Naive thymus-derived CD4-positive, alpha-beta T cell (primary cell): Measurements from ENCODE around the gene WDSUB1. TPM values are rescaled to one million over a fixed set of nuclear protein-coding genes. Genes with fewer than 3 reads are reported as not detected.

Experiments used
- ATAC-seq: fragments of 150-1000 bp; cut with Tn5 transposase; 2 replicates; pipeline ENCODE4 v1.10.0; 2021; ENCODE audit warnings: mild to moderate bottlenecking, moderate library complexity
- CTCF ChIA-PET: fragments of 350-600 bp; sonication (Branson Sonifier 250); formaldehyde crosslinking; loops from one replicate; lab custom pipeline; 2021; ENCODE audit warnings: antibody characterized with exemption; lab: Charles Lee
- POLR2A ChIA-PET: fragments of 350-600 bp; sonication (Branson Sonifier 250); formaldehyde crosslinking; loops from one replicate; lab custom pipeline; 2021; ENCODE audit warnings: antibody characterized with exemption, inconsistent platforms; lab: Charles Lee
- DNase-seq, 9 donors: peaks; one replicate each; pipeline versions ENCODE4 v3.0.0 to v3.0.0-alpha.2; 2020 to 2022; ENCODE audit warnings: mixed read lengths in 1 of 9
- H3K27ac ChIP-seq: one replicate; pipeline ENCODE4 v1.7.0; 2013; ENCODE audit warnings: mild to moderate bottlenecking, low read depth, low read length, moderate library complexity
- H3K27me3 ChIP-seq, 2 donors: one replicate each; pipeline ENCODE4 v1.7.0; 2013; ENCODE audit warnings: low read length in 2 of 2, mild to moderate bottlenecking in 2 of 2, moderate library complexity in 2 of 2; ENCODE audit not compliant: control insufficient read depth in 2 of 2, insufficient read depth in 2 of 2
- H3K36me3 ChIP-seq, 3 experiments: 1 replicate in 2 of 3; 2 replicates in 1 of 3; pipeline ENCODE4 v1.7.0; 2013; ENCODE audit warnings: low read length in 3 of 3, mild to moderate bottlenecking in 3 of 3, moderate library complexity in 1 of 3; ENCODE audit not compliant: insufficient read depth in 3 of 3, control insufficient read depth in 2 of 3
- H3K4me1 ChIP-seq, 2 donors: one replicate each; pipeline ENCODE4 v1.7.0; 2013; ENCODE audit warnings: low read length in 2 of 2, mild to moderate bottlenecking in 2 of 2, moderate library complexity in 1 of 2; ENCODE audit not compliant: control insufficient read depth in 2 of 2, insufficient read depth in 2 of 2
- H3K4me3 ChIP-seq: 2 replicates; pipeline ENCODE4 v1.7.0; 2013; ENCODE audit warnings: mild to moderate bottlenecking, low read length
- H3K9me3 ChIP-seq, 3 experiments: 1 replicate in 2 of 3; 2 replicates in 1 of 3; pipeline ENCODE4 v1.7.0; 2013; ENCODE audit warnings: low read length in 3 of 3; ENCODE audit not compliant: control insufficient read depth in 2 of 3
- H3K27ac Mint-ChIP-seq, 9 donors: one replicate each; pipeline ENCODE4 v1.8.0; 2020 to 2022; ENCODE audit warnings: mixed read lengths in 9 of 9, mild to moderate bottlenecking in 8 of 9, moderate library complexity in 5 of 9, inconsistent platforms in 2 of 9
- H3K27me3 Mint-ChIP-seq, 5 donors: one replicate each; pipeline ENCODE4 v1.8.0; 2021 to 2022; ENCODE audit warnings: mixed read lengths in 5 of 5, mild to moderate bottlenecking in 1 of 5
- H3K36me3 Mint-ChIP-seq, 5 donors: one replicate each; pipeline ENCODE4 v1.8.0; 2020 to 2022; ENCODE audit warnings: mixed read lengths in 5 of 5, mild to moderate bottlenecking in 3 of 5, inconsistent platforms in 1 of 5
- H3K4me1 Mint-ChIP-seq, 7 donors: one replicate each; pipeline ENCODE4 v1.8.0; 2020 to 2022; ENCODE audit warnings: mixed read lengths in 7 of 7, mild to moderate bottlenecking in 3 of 7, inconsistent platforms in 1 of 7
- H3K4me3 Mint-ChIP-seq, 10 donors: one replicate each; pipeline ENCODE4 v1.8.0; 2020 to 2022; ENCODE audit warnings: mild to moderate bottlenecking in 10 of 10, mixed read lengths in 10 of 10, moderate library complexity in 6 of 10, inconsistent platforms in 2 of 10
- H3K9me3 Mint-ChIP-seq, 11 donors: one replicate each; pipeline ENCODE4 v1.8.0; 2020 to 2022; ENCODE audit warnings: mixed read lengths in 11 of 11, mild to moderate bottlenecking in 4 of 11, inconsistent platforms in 1 of 11, moderate library complexity in 1 of 11
- intact Hi-C, 2 donors: fragments of 100-400 bp; cut with micrococcal nuclease; formaldehyde crosslinking; loops; one replicate each; pipeline ENCODE4 v1.15.1; 2023
- polyA plus RNA-seq, 2 donors: library from polyadenylated mRNA; unstranded; fragments of 300-500 nt; fragmentation: Illumina TruSeq; gene quantifications; one replicate each; pipeline ENCODE4 v1.2.3, GENCODE V29; 2021
- total RNA-seq, 6 experiments: library from RNA in 5 of 6; stranded (reverse) in 5 of 6; gene quantifications; 1 replicate in 5 of 6; 2 replicates in 1 of 6; pipeline ENCODE4 v1.2.3 and lab custom pipeline; 2021 to 2026

WDSUB1 gene
- total and polyA plus RNA-seq, 7 experiments from 2014 or later, result 5.8 to 10.6 (median 7.5) TPM

GRCh38 chr2:159285433-159285832 lies 1.1 kb downstream of the WDSUB1 start:
- H3K9me3 Mint-ChIP-seq, result no peaks in the 10 kb centered on the region
- peaks cover 11 to 29% (median 24%) of the 10 kb centered on the region in 7 donors for H3K4me1 Mint-ChIP-seq
- peak overlapping the region; percentile 64 to 90 (median 85) for H3K4me3 Mint-ChIP-seq
- Histone ChIP-seq H3K9me3 (no peaks in the 10 kb centered on the region), H3K27ac (no peak overlapping the region), H3K27me3 (no peaks in the 10 kb centered on the region), H3K4me3 (no peak overlapping the region), H3K4me1 (peaks cover 2 to 8% of the 10 kb centered on the region in 2 donors), H3K36me3 (peaks cover 0 to 8% (median 0%) of the 10 kb centered on the region in 3 experiments)
- DNase-seq (no peak), ATAC-seq (no peak)
- ChIA-PET CTCF (interaction anchor here (0.7 to 0.8 kb wide), 2 partner anchors 77 to 427 kb away, joined by 3 read pairs; partner anchors contain the start of gene MARCHF7), POLR2A (interaction anchor here (0.9 to 2.8 kb wide), 2 partner anchors 167 to 427 kb away, joined by 3 to 21 read pairs; partner anchors contain the start of gene MARCHF7)
- peaks cover 0 to 13% (median 0%) of the 10 kb centered on the region in 5 donors for H3K36me3 Mint-ChIP-seq
- H3K27me3 Mint-ChIP-seq, result no peaks in the 10 kb centered on the region
- intact Hi-C loops, result loop anchor here (5.0 to 10.0 kb wide), 6 partner anchors 229 to 1959 kb away; no protein-coding TSS in a partner anchor
- H3K27ac Mint-ChIP-seq, result peak overlapping the region in 7 of 9 donors; percentile 34 to 85 (median 54)

GRCh38 chr2:159283529-159283928 lies 3.0 kb downstream of the WDSUB1 start:
- peaks cover 0 to 19% (median 0%) of the 10 kb centered on the region in 5 donors for H3K36me3 Mint-ChIP-seq
- H3K4me1 Mint-ChIP-seq, result peaks cover 6 to 24% (median 19%) of the 10 kb centered on the region in 7 donors
- H3K27me3 Mint-ChIP-seq, result no peaks in the 10 kb centered on the region
- no peak overlapping the region for H3K27ac Mint-ChIP-seq
- Histone ChIP-seq H3K27ac (no peak overlapping the region), H3K4me3 (no peak overlapping the region), H3K4me1 (peaks cover 0 to 6% of the 10 kb centered on the region in 2 donors), H3K36me3 (peaks cover 0 to 8% (median 0%) of the 10 kb centered on the region in 3 experiments), H3K9me3 (no peaks in the 10 kb centered on the region), H3K27me3 (no peaks in the 10 kb centered on the region)
- no peaks in the 10 kb centered on the region for H3K9me3 Mint-ChIP-seq
- DNase-seq (no peak), ATAC-seq (no peak)
- ChIA-PET CTCF (no interaction called here), POLR2A (interaction anchor here (1.2 kb wide), 1 partner anchor 430 kb away, joined by 3 read pairs; no protein-coding TSS in a partner anchor)
- no peak overlapping the region for H3K4me3 Mint-ChIP-seq
- intact Hi-C loops, result loop anchor here (10.0 kb wide), 3 partner anchors 231 to 1961 kb away; no protein-coding TSS in a partner anchor

GRCh38 chr2:159281002-159281401 lies 5.5 kb downstream of the WDSUB1 start:
- Mint-ChIP-seq H3K4me1 (peaks cover 0 to 18% (median 13%) of the 10 kb centered on the region in 7 donors), H3K9me3 (no peaks in the 10 kb centered on the region), H3K4me3 (no peak overlapping the region), H3K27ac (no peak overlapping the region), H3K36me3 (peaks cover 0 to 21% (median 0%) of the 10 kb centered on the region in 5 donors), H3K27me3 (no peaks in the 10 kb centered on the region)
- ChIA-PET CTCF (interaction anchor here (0.9 kb wide), 1 partner anchor 227 kb away, joined by 3 read pairs; no protein-coding TSS in a partner anchor), POLR2A (no interaction called here)
- Histone ChIP-seq H3K27ac (no peak overlapping the region), H3K4me3 (no peak overlapping the region), H3K27me3 (no peaks in the 10 kb centered on the region), H3K9me3 (no peaks in the 10 kb centered on the region), H3K36me3 (peaks cover 0 to 8% (median 0%) of the 10 kb centered on the region in 3 experiments), H3K4me1 (peaks cover 0 to 4% of the 10 kb centered on the region in 2 donors)
- DNase-seq (no peak), ATAC-seq (no peak)
- intact Hi-C loops, result loop anchor here (10.0 kb wide), 3 partner anchors 234 to 1964 kb away; no protein-coding TSS in a partner anchor

- Histone ChIP-seq H3K36me3 (peaks cover 0 to 12% (median 0%) of the 10 kb centered on the region in 3 experiments), H3K4me3 (no peak overlapping the region), H3K27ac (no peak overlapping the region), H3K9me3 (no peaks in the 10 kb centered on the region), H3K27me3 (no peaks in the 10 kb centered on the region), H3K4me1 (no peaks in the 10 kb centered on the region)
- no peak for ATAC-seq
- no peaks in the 10 kb centered on the region for H3K27me3 Mint-ChIP-seq
- ChIA-PET CTCF (interaction anchor here (0.7 kb wide), 1 partner anchor 76 kb away, joined by 4 read pairs; no protein-coding TSS in a partner anchor), POLR2A (no interaction called here)
- no peak overlapping the region for H3K27ac Mint-ChIP-seq
- no peak overlapping the region for H3K4me3 Mint-ChIP-seq
- H3K36me3 Mint-ChIP-seq, result peaks cover 0 to 26% (median 4%) of the 10 kb centered on the region in 5 donors
- no peak for DNase-seq
- H3K4me1 Mint-ChIP-seq, result peaks cover 0 to 13% (median 3%) of the 10 kb centered on the region in 7 donors
- H3K9me3 Mint-ChIP-seq, result no peaks in the 10 kb centered on the region
- intact Hi-C loops, result loop anchor here (10.0 kb wide), 3 partner anchors 235 to 1965 kb away; no protein-coding TSS in a partner anchor
These were observed 6.8 kb downstream of the WDSUB1 start for GRCh38 chr2:159279700-159280099.

- no peak overlapping the region for H3K27ac ChIP-seq
- H3K4me1 Mint-ChIP-seq, result peaks cover 0 to 11% (median 0%) of the 10 kb centered on the region in 7 donors
- no peaks in the 10 kb centered on the region for H3K9me3 ChIP-seq
- H3K4me3 Mint-ChIP-seq, result no peak overlapping the region
- H3K27me3 ChIP-seq, result no peaks in the 10 kb centered on the region
- peak overlapping the region in 1 of 9 donors; percentile 8 for H3K27ac Mint-ChIP-seq
- ChIA-PET CTCF (interaction anchor here (0.5 kb wide), 1 partner anchor 645 kb away, joined by 3 read pairs; no protein-coding TSS in a partner anchor), POLR2A (no interaction called here)
- ATAC-seq (no peak), DNase-seq (no peak)
- H3K36me3 ChIP-seq, result peaks cover 0 to 10% (median 0%) of the 10 kb centered on the region in 3 experiments
- peaks cover 4 to 51% (median 31%) of the 10 kb centered on the region in 5 donors for H3K36me3 Mint-ChIP-seq
- H3K27me3 Mint-ChIP-seq, result no peaks in the 10 kb centered on the region
- intact Hi-C loops, result no loop called here
- no peak overlapping the region for H3K4me3 ChIP-seq
- H3K4me1 ChIP-seq, result no peaks in the 10 kb centered on the region
- no peaks in the 10 kb centered on the region for H3K9me3 Mint-ChIP-seq
These were observed 11.4 kb downstream of the WDSUB1 start for GRCh38 chr2:159275111-159275510.

GRCh38 chr2:159272156-159272555 lies 14.3 kb downstream of the WDSUB1 start:
- H3K27ac Mint-ChIP-seq, result no peak overlapping the region
- no peaks in the 10 kb centered on the region for H3K9me3 ChIP-seq
- ChIA-PET POLR2A (no interaction called here), CTCF (no interaction called here)
- H3K4me1 Mint-ChIP-seq, result peaks cover 0 to 11% (median 4%) of the 10 kb centered on the region in 7 donors
- peaks cover 0 to 10% (median 0%) of the 10 kb centered on the region in 3 experiments for H3K36me3 ChIP-seq
- H3K4me3 Mint-ChIP-seq, result no peak overlapping the region
- peaks cover 0 to 2% (median 0%) of the 10 kb centered on the region in 11 donors for H3K9me3 Mint-ChIP-seq
- H3K27me3 ChIP-seq, result no peaks in the 10 kb centered on the region
- H3K27me3 Mint-ChIP-seq, result no peaks in the 10 kb centered on the region
- no peaks in the 10 kb centered on the region for H3K4me1 ChIP-seq
- H3K36me3 Mint-ChIP-seq, result peaks cover 8 to 66% (median 55%) of the 10 kb centered on the region in 5 donors
- intact Hi-C loops, result no loop called here
- ATAC-seq (no peak), DNase-seq (no peak)
- no peak overlapping the region for H3K4me3 ChIP-seq
- no peak overlapping the region for H3K27ac ChIP-seq
